PC-9 (cell line): ENCODE measurements around the gene HPCAL4.

Source experiments
- EZH2 ChIP-seq: fragments of 200-600 bp; sonication (generic); IDR thresholded peaks from 2 replicates; pipeline ENCODE4 v1.8.0; 2017; ENCODE audit warnings: antibody characterized with exemption, low read depth
- TF ChIP-seq, protein P1 (sequence below): fragments of 200-600 bp; sonication (generic); conservative IDR thresholded peaks from 2 replicates; pipeline ENCODE4 v1.6.1; 2017; ENCODE audit warnings: mixed run types, antibody characterized with exemption, mild to moderate bottlenecking, moderate library complexity

DNA sequence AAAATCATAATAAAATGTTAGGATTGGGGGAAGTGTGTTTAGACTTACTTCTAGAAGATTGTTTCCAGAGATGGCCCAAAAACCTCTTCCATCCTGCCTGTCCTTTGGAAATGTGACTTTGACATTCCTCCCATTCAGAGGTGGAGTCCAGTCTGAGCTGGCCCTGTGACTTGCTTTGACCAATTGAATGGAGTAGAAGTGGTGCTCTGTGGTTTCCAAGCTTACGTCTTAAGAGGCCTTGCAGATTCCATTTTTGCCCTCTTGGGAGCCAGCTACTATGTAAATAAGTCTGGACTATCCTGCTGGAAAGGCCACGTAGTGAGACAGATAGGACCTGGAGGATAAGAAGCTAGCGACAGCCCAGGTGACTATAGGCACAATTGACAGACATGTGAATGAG lies 18.0 kb downstream of the HPCAL4 start:
- TF ChIP-seq, protein P1, sequence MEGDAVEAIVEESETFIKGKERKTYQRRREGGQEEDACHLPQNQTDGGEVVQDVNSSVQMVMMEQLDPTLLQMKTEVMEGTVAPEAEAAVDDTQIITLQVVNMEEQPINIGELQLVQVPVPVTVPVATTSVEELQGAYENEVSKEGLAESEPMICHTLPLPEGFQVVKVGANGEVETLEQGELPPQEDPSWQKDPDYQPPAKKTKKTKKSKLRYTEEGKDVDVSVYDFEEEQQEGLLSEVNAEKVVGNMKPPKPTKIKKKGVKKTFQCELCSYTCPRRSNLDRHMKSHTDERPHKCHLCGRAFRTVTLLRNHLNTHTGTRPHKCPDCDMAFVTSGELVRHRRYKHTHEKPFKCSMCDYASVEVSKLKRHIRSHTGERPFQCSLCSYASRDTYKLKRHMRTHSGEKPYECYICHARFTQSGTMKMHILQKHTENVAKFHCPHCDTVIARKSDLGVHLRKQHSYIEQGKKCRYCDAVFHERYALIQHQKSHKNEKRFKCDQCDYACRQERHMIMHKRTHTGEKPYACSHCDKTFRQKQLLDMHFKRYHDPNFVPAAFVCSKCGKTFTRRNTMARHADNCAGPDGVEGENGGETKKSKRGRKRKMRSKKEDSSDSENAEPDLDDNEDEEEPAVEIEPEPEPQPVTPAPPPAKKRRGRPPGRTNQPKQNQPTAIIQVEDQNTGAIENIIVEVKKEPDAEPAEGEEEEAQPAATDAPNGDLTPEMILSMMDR = no peak
- no peak for TF ChIP-seq EZH2
